COR-L47 (cell line): ENCODE measurements around the gene HYAL2.

Experiments
- DNase-seq: peaks from one replicate; lab custom pipeline; 2025; lab: John Stamatoyannopoulos, UW

The HYAL2 gene

GRCh38 chr3:50269977-50270413, 52.5 kb downstream of the HYAL2 start:
- DNase-seq, result no peak

- no peak for DNase-seq
Measured at GRCh38 chr3:50269460-50269859, 53.1 kb downstream of the HYAL2 start.

GRCh38 chr3:50268703-50269451, 53.7 kb downstream of the HYAL2 start, which contains the start of gene SEMA3B:
Gene SEMA3B, plus strand, starts transcription at chr3:50269147. Its CDS starts 94 bp downstream, at chr3:50269241.
- DNase-seq, result no peak

- no peak for DNase-seq
Measured at GRCh38 chr3:50268276-50268675, 54.3 kb downstream of the HYAL2 start.
